GM19467 (cell line): Measurements from ENCODE around the gene SETD1A.

Source experiments
- ATAC-seq: cut with Tn5 transposase; IDR thresholded peaks from one replicate; pipeline ENCODE4 v1.9.1; 2021; ENCODE audit warnings: mild to moderate bottlenecking, moderate library complexity; ENCODE audit not compliant: unreplicated experiment

SETD1A gene

DNA sequence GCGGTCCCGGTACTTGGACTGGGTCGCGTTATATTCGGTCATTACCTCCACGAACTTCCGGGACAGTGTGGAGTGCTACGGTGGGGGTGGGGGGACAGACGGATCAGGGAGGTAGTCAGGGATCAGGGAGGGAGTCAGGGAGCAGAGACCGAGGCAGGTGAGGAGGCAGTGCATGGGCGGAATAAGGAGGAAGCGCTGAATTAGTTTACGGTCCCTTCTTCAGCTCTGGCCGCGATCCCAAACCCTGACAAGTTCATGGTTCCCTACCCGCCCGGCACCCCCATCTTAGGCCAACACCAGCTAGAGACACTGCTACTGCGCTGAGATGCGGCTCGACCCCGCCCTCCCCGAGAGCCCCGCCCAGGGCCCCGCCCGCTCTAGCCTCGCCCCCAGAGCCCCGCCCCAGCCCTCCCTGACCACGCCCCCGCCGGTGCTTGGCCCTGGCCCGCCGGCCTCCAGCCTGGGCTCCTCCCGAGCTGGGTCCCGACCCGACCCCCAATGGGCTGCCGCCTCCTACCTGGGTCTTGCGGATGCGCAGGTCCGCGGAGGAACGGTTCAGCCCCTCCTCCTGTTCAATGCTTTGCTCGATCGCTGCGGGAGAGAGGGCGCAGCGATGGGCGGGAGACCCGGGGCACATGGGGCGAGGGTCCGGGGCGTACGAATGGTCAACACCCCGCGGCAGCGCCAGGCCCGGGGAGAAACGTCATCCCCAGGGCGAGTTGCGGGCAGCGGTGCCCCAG lies 39.6 kb downstream of the SETD1A start:
- no peak for ATAC-seq

DNA sequence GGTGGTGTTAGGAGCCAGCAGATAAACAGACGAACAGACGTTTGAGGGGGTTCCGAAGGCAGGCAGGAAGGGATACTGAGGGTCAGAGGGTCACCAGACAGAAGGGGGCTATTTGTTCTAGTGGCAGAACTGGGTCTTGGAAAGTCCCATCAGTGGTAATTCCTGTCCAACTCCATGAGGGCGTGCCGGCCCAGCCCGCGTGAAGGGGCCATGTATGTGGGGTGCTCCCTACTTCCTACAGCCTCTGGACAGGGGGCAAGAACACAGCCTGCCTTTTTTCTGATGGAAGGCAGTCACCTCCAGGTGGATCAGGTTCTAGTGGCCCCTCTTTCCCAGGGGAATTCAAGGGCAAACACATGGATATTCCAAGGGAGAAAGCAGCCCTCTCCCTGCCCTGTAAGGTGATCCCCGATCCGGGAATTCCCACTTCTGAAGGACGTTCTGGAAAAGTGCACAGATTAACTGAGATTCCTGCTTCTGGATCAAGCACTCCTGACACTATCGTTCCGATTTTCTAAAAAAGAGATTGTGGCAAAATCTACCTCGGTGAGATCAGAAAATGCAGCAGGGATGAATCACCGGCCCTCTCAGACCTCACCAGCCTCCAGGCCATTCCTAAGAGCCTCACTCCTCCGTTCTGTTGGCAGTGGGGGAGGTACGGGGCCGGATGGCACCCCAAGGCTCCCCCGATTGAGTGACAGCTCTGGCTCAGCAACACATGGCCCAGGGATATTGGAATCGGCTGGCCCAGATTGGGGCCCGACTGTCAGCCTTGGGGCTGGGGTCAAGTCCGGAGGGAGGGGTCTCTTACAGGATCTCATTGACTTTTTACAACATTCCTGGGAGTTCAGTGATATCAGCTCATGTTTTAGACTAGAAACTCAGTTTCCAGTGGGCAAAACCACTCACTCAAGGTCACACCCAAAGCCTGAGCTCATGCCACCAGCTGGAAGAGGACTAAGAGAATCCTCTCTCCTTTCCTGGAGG lies 40.5 kb downstream of the SETD1A start:
- ATAC-seq = no peak

GRCh38 chr16:30998852-30999761 lies 41.6 kb downstream of the SETD1A start:
- no peak for ATAC-seq

DNA sequence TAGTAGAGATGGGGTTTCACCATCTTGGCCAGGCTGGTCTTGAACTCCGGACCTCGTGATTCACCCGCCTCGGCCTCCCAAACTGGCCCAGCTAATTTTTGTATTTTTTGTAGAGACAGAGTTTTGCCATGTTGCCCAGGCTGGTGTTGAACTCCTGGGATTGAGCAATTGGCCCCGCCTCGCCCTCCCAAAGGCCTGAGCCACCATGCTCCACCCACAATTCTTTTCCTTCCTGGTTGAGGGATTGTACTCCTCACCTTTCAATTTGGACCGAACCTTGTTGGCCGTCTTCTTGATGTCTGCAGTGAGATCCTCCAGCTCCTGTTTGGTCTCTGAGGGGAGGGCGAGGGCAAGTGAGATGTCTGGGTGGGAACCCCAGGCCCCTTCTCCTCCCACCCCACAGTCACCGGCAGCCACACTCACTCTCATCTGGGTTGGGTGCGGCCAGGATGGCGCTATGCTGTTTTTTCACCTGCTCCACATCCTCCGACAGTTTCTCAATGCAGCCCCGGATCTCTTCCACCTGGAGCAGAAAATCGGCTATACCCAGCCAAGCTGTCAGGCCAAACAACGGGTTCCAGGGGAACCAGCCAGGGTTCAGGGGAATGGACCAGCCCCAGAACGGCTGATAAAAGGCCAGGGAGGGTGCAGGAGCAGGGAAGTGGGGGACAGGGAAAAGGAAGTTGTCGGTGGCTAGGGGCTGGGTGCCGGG lies 43.3 kb downstream of the SETD1A start:
- ATAC-seq = no peak

- ATAC-seq = no peak
Observed at GRCh38 chr16:31001507-31002249, 44.1 kb downstream of the SETD1A start.

DNA sequence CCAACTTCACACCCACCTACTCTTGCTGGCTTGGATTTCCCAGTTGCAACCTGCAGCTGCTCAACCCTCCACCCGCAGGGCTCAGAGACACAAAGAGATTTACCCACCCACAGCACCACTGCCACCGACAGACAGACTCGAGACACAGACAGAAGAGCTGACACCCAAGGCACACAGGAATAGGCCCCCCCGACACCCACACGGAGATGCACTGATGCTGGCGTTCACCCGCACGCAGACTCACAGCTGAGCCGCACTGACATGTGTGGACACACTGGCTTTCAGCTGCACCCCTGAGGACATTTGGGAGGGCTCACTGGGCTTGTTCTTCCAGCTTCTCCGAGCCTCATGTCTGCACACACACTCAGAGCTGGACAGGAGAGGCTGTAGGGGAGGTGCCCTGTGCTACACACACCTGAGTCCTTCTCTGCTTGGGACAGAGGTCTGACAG lies 44.7 kb downstream of the SETD1A start:
- ATAC-seq = no peak

- ATAC-seq = no peak
Observed at GRCh38 chr16:31002862-31003341, 45.3 kb downstream of the SETD1A start.

DNA sequence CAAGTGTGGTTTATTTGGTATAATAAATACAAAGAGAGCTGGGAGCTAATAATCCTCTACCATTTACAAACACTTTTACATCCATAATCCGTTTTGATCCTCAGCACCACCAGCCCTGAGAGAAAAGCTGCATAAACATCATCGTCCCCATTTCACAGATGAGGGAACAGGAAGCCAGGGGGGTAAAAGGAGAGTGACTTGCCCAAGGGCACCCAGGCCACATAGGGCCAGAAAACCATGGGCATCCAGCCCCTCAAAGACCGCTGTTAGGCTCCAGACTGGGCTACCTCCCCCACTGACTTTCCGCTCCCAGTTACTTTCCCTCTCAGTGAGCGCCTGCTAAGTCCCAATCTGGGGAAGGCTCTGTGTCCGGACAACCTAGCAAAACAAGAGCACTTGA lies 46.2 kb downstream of the SETD1A start:
- ATAC-seq = no peak

- ATAC-seq = no peak
Observed at GRCh38 chr16:31004658-31005057, 47.1 kb downstream of the SETD1A start.

GRCh38 chr16:31005350-31006085 lies 48.0 kb downstream of the SETD1A start:
- no peak for ATAC-seq

DNA sequence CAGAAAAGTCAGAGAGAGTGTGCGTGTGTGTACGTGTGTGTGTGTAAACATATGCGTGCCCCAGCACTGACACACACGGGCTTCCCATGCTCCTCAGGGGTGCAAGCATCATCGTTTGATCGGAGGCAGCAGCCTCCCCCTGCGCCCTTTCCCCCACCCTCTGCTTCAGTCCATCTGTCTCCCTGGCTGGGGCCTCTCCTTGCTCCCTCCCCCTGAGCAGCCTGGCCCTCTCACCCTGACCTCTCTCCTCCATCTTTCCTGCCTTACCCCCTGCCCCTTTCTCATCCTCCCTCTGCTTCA lies 48.5 kb downstream of the SETD1A start:
- no peak for ATAC-seq

DNA sequence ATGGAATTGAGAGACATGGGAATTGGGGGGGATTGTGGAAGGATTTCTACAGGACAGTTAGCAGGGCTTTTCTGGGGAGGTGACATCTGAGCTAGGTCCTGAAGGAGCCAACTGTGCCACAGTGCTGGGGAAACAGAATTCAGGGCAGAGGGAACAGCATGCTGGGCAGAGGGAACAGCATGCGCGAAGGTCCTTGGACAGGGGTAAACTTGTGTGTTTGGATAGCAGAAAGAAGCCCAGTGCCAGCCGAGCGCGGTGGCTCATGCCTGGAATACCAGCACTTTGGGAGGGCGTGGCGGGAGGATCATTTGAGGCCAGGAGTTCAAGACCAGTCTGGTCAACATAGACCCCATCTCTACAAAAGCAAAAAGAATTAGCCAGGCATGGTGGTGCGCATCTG lies 49.0 kb downstream of the SETD1A start:
- no peak for ATAC-seq

DNA sequence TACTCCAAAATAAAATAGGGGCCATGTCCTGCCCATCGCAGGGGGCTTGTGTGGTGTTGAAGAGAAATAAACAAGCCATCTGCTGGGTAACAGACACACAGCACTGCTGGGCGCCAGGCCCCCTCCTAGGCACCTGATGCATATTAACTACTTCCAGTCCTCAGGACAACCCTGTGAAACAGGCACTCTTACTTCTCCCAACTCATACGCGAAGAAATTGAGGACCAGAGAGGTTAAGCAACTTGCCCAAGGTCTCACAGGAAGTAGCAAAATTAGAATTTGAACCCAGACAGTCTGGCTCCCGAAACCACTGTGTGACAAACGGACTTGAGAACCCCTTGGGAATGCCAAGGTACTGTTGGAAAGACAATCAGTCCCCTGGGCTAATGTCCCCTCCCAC lies 50.1 kb downstream of the SETD1A start:
- ATAC-seq = no peak

DNA sequence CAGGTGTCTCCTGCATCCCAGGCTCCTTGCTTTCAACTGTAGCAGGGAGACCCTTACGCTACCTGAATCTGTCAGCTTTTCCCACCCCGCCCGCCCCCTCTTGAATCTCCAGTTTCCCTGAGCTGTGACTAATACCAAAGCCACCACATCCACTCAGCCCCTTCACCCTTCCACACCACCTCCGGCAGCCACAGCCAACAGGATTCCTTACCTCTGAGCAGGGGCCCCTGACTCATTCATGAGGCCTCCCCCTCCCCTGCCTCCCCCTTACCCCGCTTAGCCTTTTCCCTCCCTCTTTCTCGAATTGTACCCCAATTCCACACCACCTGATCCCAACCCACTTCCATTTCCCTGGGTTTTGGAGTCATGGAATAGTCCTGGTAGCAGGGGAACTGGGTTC lies 50.6 kb downstream of the SETD1A start:
- no peak for ATAC-seq

- no peak for ATAC-seq
Observed at GRCh38 chr16:31008551-31008950, 51.0 kb downstream of the SETD1A start.

- ATAC-seq = no peak
Observed at GRCh38 chr16:31009120-31009519, 51.6 kb downstream of the SETD1A start.

DNA sequence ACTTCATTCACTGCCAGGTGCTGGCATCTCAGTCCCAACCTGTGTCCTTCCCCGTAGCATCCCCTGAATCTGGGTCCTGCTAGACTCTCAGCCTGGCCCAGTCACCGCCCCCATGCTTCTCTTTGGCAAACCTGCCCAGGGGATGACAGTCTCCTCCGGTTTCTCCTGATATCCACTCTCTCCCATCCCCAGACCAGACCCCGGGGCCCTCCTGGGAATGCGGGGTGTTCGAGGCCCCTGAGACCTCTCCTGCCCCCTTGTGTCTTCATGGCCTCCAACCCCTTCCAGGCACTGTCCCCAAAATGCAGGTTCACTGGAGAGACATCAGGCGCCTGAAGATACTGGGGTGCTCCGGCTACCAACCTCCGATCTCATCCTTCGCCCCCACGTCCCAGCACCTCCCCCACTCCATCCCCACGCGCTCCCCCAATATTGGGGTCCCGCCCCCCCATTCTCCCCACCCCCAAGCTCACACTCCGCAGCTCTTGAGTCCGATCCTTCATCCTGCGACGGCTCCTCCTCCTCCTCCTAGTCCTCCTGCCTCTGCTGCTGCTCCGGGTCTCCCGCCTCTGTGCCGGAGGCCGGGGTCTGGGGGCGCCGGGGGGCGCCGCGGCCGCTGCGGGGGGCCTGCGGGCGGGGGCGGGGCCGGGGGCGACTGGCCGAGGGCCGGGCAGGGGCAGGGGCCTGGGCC lies 52.5 kb downstream of the SETD1A start:
- no peak for ATAC-seq

DNA sequence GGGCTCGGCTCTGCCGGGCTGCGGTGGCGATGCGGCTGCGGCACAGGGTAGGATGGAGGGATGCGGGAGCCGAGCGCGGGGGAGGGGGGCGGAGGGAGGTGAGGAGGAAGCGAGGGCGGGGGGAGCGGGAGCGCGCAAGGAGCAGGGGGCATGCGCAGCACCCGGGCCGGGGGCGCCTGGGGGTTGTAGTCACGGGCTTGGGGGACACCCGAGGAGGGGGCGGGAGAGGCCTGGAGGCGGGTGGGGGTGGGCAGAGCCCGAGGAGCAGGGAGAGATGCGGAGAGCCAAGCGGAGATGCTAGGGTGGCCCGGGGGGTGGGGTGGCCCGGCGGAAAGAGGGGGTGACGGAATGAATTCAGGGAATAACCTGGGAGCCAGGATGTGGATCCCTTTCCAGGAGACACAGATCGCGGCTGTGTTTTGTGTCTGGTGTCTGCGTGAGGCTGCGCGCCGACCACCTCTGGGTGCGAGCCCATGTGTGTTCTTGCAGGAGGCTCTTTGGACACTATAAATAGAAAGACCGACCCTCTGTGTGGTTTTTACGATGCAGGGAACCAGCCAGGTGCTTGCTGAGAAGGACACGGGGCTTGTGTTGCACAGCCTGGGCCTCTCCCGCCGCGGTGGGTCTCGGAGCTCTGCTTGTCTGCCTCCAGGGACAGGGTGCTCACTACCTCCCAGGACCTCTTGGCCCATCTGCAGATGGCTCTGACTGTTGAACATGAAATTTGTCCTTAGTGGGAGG lies 53.2 kb downstream of the SETD1A start, which contains the start of gene STX1B:
TSS of gene STX1B (minus strand) at position 54 of the 741 bp plus-strand sequence. CDS start 242 bp downstream, outside the sequence.
- ATAC-seq = no peak
